WI38 (cell line): Measurements from ENCODE around the gene BSG.

Experiments
- H3K4me3 ChIP-seq: 2 replicates; pipeline ENCODE4 v1.5.1; 2011; ENCODE audit warnings: low read depth, mild to moderate bottlenecking, control low read depth, low read length
- TF ChIP-seq, protein P1 (sequence below): IDR thresholded peaks from 2 replicates; pipeline ENCODE4 v1.5.1; 2012; ENCODE audit warnings: low read depth, mild to moderate bottlenecking, control low read depth, low read length

The BSG gene

DNA sequence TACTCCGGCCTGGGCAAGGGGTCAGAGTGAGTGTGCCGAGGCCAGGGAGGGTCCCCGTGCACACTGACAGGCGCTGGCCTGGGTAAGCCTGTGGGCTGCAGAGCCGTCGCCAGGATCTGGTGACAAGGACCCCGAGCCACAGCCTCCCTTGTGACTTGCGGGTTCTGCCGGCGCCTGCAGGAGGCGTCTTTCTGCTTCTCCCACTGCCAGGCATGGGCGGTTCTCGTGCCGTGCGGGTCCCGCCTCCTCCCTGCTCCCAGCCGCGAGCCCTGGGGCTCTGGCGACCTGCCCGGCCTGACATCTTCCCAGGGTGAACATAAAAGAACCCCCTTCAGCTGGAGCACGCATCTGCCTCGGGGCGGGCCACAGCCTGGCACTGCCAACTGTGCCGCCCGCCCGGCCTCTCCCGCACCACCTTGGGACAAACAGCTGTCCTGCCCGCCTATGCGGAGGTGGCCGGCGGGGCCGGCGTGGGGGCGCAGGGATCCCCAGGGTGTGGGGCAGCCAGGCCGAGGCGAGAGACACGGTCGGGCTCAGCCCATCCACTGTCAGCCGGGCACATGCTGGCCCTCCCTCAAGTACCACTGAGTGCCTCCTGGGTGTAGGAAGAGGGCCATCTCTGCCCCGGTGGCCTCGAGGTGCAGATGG is 15.8 kb downstream of the BSG start:
- no peak overlapping the region for H3K4me3 ChIP-seq
- TF ChIP-seq, protein P1, sequence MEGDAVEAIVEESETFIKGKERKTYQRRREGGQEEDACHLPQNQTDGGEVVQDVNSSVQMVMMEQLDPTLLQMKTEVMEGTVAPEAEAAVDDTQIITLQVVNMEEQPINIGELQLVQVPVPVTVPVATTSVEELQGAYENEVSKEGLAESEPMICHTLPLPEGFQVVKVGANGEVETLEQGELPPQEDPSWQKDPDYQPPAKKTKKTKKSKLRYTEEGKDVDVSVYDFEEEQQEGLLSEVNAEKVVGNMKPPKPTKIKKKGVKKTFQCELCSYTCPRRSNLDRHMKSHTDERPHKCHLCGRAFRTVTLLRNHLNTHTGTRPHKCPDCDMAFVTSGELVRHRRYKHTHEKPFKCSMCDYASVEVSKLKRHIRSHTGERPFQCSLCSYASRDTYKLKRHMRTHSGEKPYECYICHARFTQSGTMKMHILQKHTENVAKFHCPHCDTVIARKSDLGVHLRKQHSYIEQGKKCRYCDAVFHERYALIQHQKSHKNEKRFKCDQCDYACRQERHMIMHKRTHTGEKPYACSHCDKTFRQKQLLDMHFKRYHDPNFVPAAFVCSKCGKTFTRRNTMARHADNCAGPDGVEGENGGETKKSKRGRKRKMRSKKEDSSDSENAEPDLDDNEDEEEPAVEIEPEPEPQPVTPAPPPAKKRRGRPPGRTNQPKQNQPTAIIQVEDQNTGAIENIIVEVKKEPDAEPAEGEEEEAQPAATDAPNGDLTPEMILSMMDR, result peak; percentile 59

DNA sequence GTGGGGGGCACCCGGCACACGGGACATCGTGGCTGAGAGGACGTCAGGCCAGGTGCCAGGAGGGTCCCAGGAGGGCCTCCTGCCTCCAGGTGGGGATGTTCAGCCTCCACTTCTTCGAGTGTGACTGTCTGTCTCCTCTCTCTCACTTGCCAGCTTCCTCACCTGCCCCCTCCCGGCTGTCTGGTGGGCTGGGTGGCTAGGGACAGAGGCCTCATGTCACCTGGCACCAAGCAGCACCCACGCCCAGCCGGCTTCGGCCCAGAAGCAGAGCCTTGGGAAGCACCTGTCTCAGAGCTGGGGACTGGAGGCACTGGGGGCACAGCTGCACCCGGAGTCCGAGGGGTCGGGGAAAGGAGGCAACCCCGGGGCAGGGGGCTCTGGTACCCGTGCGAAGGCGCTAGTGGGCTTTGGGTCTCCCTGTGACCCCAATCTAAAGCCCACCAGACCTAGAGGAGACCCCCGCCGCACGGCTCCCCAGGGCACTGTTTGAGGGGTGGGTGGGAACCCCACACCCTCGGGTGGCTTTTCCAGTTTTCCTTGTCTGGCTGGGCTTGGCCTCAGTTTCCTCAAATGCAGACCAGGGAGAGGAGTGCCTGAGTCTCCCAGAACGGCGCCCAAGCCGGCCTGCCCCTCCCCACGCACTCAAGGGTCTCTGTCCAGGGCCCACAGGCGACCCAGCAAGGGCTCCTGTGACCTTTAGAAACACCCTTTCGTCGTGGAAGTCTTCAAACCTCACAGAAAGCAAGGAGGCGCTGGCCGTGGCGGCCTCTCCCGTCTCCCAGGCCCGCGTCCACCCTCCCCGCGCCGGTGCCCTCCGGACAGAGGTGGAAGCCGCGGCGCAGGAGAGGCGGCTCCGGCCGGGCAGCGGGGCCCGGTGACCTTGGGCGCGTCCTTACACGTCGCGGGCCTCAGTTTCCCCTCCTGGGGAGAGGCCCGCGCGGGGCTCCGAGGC is 16.6 kb downstream of the BSG start:
- TF ChIP-seq, protein P1, result no peak
- H3K4me3 ChIP-seq, result no peak overlapping the region

DNA sequence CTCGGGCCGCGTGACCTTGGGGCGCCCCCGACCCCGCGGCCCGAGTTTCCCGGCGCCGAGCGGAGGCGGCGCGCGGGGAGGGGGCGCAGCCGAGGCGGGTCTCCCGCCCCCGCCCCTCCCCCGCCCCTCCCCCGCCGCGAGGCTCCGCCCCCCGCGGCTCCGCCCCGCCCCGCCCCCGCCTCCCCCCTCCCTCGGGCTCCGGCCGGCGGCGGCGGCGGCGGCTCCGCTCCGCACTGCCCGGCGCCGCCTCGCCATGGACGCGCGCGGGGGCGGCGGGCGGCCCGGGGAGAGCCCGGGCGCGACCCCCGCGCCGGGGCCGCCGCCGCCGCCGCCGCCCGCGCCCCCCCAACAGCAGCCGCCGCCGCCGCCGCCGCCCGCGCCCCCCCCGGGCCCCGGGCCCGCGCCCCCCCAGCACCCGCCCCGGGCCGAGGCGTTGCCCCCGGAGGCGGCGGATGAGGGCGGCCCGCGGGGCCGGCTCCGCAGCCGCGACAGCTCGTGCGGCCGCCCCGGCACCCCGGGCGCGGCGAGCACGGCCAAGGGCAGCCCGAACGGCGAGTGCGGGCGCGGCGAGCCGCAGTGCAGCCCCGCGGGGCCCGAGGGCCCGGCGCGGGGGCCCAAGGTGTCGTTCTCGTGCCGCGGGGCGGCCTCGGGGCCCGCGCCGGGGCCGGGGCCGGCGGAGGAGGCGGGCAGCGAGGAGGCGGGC is 17.4 kb downstream of the BSG start, which contains the start of gene HCN2:
Gene HCN2, plus strand, starts transcription at position 189 of the 703 bp plus-strand sequence. Its CDS starts 65 bp downstream, at position 254.
- peak within 1 kb of the TSS; percentile 27; the same call in 1 of the 2 replicates for H3K4me3 ChIP-seq
- TF ChIP-seq, protein P1, result no peak

DNA sequence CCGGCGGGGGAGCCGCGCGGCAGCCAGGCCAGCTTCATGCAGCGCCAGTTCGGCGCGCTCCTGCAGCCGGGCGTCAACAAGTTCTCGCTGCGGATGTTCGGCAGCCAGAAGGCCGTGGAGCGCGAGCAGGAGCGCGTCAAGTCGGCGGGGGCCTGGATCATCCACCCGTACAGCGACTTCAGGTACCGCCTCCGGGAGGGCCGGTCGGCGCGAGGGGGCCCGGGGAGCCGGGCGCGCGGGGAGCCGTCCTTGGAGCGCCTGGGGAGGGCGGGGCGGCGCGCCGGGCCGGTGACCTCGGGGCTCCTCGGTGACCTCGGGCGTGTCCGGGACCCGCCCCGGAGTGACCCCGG is 18.0 kb downstream of the BSG start:
- TF ChIP-seq, protein P1, result no peak
- peak overlapping the region; percentile 27; the same call in 1 of the 2 replicates for H3K4me3 ChIP-seq

DNA sequence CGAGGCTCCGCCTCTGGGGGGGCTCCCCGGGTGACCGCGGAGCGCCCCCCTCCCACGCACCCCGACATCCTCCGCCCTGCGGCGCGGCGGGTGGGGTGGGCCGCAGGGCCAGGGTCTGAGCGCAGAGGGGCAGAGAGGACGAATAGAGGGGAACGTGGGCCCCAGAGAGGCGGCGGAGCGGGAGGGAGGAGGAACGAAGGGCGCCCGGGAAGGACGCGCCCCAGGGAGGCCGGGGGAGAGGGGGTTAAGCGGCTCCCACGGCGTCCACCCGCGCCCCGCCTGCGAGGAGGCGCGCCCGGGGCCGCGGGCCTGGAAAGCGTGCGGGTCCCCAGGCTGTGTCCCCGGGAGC is 18.3 kb downstream of the BSG start:
- H3K4me3 ChIP-seq, result no peak overlapping the region
- TF ChIP-seq, protein P1, result no peak

DNA sequence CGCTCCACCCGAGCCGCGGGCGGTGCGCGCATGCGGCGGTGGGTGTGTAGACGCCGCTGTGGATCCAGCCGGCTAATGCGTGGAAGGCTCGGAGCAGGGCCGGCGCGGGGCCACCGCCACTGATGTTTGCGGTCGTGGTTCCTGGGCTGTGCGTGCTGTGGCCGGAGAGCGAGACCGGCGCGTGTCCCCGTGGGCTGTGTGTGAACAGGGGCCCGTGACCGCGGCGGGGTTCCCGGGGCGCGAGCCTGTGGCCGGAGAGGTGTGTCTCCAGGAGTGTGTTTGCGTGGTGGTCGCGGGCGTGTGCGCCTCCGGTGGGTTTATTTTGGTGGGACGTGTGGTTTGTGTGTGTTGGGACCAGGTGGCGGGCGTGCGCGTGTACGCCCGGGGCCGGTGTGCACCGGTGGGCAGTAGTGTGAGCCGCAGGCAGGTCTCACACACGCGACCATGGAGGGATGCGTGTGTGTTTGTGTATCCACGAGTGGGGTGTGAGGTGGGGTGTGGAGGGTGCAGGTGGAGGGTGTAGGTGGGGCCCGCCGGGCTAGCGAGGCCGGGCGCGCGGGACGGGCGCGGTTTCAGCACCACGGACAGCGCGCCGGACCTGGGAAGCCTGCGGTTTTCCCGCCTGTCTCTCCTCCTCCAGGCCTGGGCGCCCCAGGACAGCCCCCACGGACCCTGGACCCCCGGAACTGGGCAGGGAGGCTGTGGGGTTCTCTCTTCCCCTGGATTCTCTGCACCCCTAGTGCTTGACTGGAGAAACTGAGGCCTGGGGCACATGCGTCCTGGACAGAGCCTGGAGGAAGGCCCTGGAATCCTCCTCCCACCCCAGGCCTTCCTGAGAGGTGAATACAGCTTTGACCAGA is 18.9 kb downstream of the BSG start:
- H3K4me3 ChIP-seq, result no peak overlapping the region
- TF ChIP-seq, protein P1, result no peak
